GM12891 (cell line): ENCODE measurements around the gene KIZ.

Source experiments
- POLR2A ChIP-seq: IDR thresholded peaks from 2 replicates; pipeline ENCODE4 v1.6.1; 2011; ENCODE audit warnings: low read depth, low read length, control low read depth
- TAF1 ChIP-seq: IDR thresholded peaks from 2 replicates; pipeline ENCODE4 v1.6.1; 2011; ENCODE audit warnings: low read depth, low read length, control low read depth

DNA sequence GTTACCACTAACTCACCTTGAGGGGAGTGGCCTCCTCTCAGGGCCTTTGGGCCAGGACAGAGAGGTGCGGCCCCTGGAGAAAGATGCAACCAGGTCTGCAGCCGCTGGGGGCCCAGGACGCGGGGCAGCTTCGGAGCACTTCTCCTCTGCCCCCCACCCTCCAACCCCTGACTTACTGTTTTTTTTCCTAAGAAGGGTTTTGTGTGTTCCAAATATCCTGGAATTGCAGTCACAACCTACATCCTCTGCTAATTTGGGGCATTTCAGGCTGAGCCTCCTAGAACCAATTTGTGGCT, 21.5 kb upstream of the KIZ start:
- TF ChIP-seq TAF1 = no peak
- no peak for TF ChIP-seq POLR2A
